Parathyroid adenoma (tissue), 2 donors: ENCODE data around the gene CST1.
"Not testable (repeated sequence)": the region's sequence is repeated elsewhere in the genome, so short reads cannot be mapped to it uniquely, and the experiment has no call there.

ENCODE experiments used
- H2AFZ ChIP-seq: fragments of 300-600 bp; sonication (generic); one replicate; pipeline ENCODE4 v1.7.0; 2017; ENCODE audit warnings: antibody characterized with exemption, mild to moderate bottlenecking
- H3K27ac ChIP-seq: fragments of 300-600 bp; sonication (generic); one replicate; pipeline ENCODE4 v1.7.0; 2017
- H3K27me3 ChIP-seq: fragments of 300-600 bp; sonication (generic); one replicate; pipeline ENCODE4 v1.7.0; 2017; ENCODE audit warnings: low read length; ENCODE audit not compliant: control insufficient read depth, insufficient read depth
- H3K36me3 ChIP-seq: fragments of 300-600 bp; sonication (generic); one replicate; pipeline ENCODE4 v1.7.0; 2017; ENCODE audit warnings: low read length; ENCODE audit not compliant: control insufficient read depth, insufficient read depth
- H3K4me1 ChIP-seq: fragments of 300-600 bp; sonication (generic); one replicate; pipeline ENCODE4 v1.7.0; 2017; ENCODE audit warnings: control low read depth
- H3K4me2 ChIP-seq: fragments of 300-600 bp; sonication (generic); one replicate; pipeline ENCODE4 v1.7.0; 2017; ENCODE audit warnings: low read length
- H3K4me3 ChIP-seq: fragments of 300-600 bp; sonication (generic); one replicate; pipeline ENCODE4 v1.7.0; 2017; ENCODE audit warnings: low read depth, low read length
- H3K79me2 ChIP-seq: fragments of 300-600 bp; sonication (generic); one replicate; pipeline ENCODE4 v1.7.0; 2017; ENCODE audit warnings: control low read depth
- H3K9ac ChIP-seq: fragments of 300-600 bp; sonication (generic); one replicate; pipeline ENCODE4 v1.7.0; 2017; ENCODE audit warnings: mild to moderate bottlenecking
- H3K9me3 ChIP-seq: fragments of 300-600 bp; sonication (generic); one replicate; pipeline ENCODE4 v1.7.0; 2017; ENCODE audit warnings: low read length; ENCODE audit not compliant: control insufficient read depth
- TF ChIP-seq, protein P1 (sequence below): fragments of 300-600 bp; sonication (generic); IDR thresholded peaks from one replicate; pipeline ENCODE4 v1.7.0; 2017; ENCODE audit warnings: antibody characterized with exemption, mild to moderate bottlenecking
- donor health status: primary hyperparathyroidism.

CST1 gene

DNA sequence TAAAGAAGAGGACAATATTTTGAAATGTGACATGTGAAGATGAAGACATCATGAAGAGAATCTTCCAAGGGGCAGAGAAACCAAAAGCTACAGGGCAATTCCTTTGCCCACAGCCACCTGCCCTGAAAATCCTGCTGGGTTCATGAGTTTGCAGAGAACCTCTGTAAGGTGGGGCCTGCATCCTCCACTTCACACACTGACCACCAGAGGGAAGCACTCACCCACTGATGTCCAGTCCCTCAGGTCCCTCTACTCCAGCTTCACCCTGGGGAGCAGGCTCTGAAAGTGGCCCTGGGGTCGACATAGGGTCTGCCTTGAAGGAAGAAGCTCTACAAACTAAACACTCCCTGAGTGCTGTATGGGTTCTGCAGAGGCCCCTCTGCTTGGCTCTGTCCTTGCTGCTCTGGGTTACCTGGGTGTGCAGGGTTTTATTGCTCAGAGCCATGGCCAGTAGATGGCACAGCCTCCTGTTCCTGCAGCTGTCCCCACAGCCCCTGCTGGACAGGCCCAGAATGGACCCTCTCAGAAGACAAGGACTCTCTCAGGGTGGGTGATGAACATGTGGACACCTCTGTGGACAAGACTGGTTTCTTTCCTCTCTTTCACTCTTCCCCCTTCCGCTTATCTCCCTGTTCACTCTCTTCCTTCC, 27.0 kb downstream of the CST1 start:
- not testable (repeated sequence) for H3K4me2 ChIP-seq, H3K9ac ChIP-seq, H3K9me3 ChIP-seq, H3K4me1 ChIP-seq, H3K27me3 ChIP-seq, H3K36me3 ChIP-seq, H2AFZ ChIP-seq, H3K79me2 ChIP-seq, H3K4me3 ChIP-seq, H3K27ac ChIP-seq
- TF ChIP-seq, protein P1, sequence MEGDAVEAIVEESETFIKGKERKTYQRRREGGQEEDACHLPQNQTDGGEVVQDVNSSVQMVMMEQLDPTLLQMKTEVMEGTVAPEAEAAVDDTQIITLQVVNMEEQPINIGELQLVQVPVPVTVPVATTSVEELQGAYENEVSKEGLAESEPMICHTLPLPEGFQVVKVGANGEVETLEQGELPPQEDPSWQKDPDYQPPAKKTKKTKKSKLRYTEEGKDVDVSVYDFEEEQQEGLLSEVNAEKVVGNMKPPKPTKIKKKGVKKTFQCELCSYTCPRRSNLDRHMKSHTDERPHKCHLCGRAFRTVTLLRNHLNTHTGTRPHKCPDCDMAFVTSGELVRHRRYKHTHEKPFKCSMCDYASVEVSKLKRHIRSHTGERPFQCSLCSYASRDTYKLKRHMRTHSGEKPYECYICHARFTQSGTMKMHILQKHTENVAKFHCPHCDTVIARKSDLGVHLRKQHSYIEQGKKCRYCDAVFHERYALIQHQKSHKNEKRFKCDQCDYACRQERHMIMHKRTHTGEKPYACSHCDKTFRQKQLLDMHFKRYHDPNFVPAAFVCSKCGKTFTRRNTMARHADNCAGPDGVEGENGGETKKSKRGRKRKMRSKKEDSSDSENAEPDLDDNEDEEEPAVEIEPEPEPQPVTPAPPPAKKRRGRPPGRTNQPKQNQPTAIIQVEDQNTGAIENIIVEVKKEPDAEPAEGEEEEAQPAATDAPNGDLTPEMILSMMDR: peak; percentile 27

DNA sequence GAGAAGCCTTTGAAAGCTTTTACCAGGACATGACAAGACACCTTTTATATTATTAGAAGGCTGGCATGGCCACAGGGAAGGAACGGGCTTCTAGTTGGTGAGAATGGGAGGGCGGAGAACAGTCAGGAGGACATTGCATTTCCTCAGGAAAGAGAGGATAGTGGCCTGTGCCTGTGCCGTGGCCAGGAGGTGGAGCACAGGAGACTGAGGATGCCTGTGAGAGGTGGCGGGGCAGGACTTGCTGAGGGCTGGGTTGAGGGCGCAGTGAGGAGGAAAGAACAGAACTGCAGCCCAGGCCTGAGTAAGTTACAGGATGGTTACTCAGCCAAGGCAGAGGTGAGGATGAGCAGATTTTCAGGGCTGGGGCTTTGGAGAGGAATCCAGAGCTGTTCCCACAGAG, 27.9 kb downstream of the CST1 start:
- H3K9me3 ChIP-seq, H3K79me2 ChIP-seq, H3K9ac ChIP-seq, H3K4me1 ChIP-seq, H3K27me3 ChIP-seq, H3K4me3 ChIP-seq, H3K4me2 ChIP-seq, H2AFZ ChIP-seq, H3K36me3 ChIP-seq, H3K27ac ChIP-seq: not testable (repeated sequence)

- no peaks in the 10 kb centered on the region for H3K27me3 ChIP-seq
- H3K79me2 ChIP-seq: no peaks in the 10 kb centered on the region
- TF ChIP-seq, protein P1: no peak
- H3K9me3 ChIP-seq: no peaks in the 10 kb centered on the region
- no peaks in the 10 kb centered on the region for H3K36me3 ChIP-seq
- no peak overlapping the region for H3K4me3 ChIP-seq
- no peak overlapping the region for H3K9ac ChIP-seq
- no peak overlapping the region for H2AFZ ChIP-seq
- no peak overlapping the region for H3K4me2 ChIP-seq
- H3K27ac ChIP-seq: no peak overlapping the region
- no peaks in the 10 kb centered on the region for H3K4me1 ChIP-seq
Observed at GRCh38 chr20:23721962-23722361, 28.8 kb downstream of the CST1 start.

GRCh38 chr20:23719351-23719750, 31.4 kb downstream of the CST1 start:
- H3K4me1 ChIP-seq, H3K79me2 ChIP-seq, H3K27me3 ChIP-seq, H3K36me3 ChIP-seq, H3K9ac ChIP-seq, H3K4me2 ChIP-seq, H2AFZ ChIP-seq, H3K9me3 ChIP-seq, H3K4me3 ChIP-seq, H3K27ac ChIP-seq: not testable (repeated sequence)

DNA sequence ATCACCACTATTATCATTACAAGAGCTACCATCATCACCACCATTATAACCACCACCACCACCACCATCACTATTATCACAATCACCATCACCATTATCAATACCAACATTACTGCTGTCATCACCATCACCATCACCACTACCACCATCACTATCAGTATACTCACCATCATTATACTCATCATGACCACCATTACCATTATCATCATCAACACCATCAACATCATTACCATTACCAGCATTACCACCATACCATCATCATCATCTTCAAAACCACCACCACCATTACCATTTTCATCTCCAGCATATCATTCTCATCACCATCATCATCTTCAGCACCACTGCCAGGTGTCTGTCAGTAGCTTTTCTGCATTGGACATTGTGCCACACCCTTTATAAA, 39.0 kb downstream of the CST1 start:
- not testable (repeated sequence) for H3K4me2 ChIP-seq, H3K79me2 ChIP-seq, H3K4me1 ChIP-seq, H3K27ac ChIP-seq, H3K36me3 ChIP-seq, H3K9me3 ChIP-seq, H3K27me3 ChIP-seq, H2AFZ ChIP-seq, H3K4me3 ChIP-seq, H3K9ac ChIP-seq

DNA sequence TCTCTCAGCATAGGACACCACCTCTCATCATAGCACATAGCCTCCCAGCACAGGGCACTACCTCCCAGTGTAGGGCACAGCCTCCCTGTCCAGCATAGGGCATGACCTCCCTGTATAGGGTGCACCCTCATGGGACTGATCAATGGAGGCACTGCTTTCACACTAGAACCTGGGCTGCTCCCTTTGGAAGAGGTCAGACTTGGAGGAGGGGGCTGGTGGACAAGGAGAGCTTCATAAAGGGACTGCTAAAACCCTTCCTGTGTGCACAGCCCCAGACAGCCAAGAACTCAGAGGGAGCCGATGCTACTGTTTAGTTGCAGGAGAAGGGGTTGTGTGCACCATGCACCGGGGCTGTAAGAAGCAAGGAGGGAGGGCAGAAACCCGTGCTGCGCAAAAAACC, 40.0 kb downstream of the CST1 start:
- H3K4me1 ChIP-seq: no peaks in the 10 kb centered on the region
- TF ChIP-seq, protein P1: no peak
- no peaks in the 10 kb centered on the region for H3K9me3 ChIP-seq
- H2AFZ ChIP-seq: no peak overlapping the region
- no peak overlapping the region for H3K4me2 ChIP-seq
- no peaks in the 10 kb centered on the region for H3K36me3 ChIP-seq
- H3K9ac ChIP-seq: no peak overlapping the region
- H3K27ac ChIP-seq: no peak overlapping the region
- no peaks in the 10 kb centered on the region for H3K79me2 ChIP-seq
- no peak overlapping the region for H3K4me3 ChIP-seq
- H3K27me3 ChIP-seq: no peaks in the 10 kb centered on the region
